HFFc6 (cell line): ENCODE data around the gene UNC45A. TPM values are rescaled to one million over a fixed set of nuclear protein-coding genes. Genes with fewer than 3 reads are reported as not detected.

ENCODE experiments used
- DNase-seq: peaks from one replicate; pipeline ENCODE4 v3.0.0-alpha.2; 2018
- H3K27ac Mint-ChIP-seq: 2 replicates; pipeline ENCODE4 v1.8.0; 2020; ENCODE audit warnings: mild to moderate bottlenecking, mixed read lengths
- H3K27me3 Mint-ChIP-seq: 2 replicates; pipeline ENCODE4 v1.8.0; 2021; ENCODE audit warnings: mild to moderate bottlenecking, moderate library complexity, mixed read lengths; ENCODE audit not compliant: insufficient read depth
- H3K36me3 Mint-ChIP-seq: 2 replicates; pipeline ENCODE4 v1.8.0; 2021; ENCODE audit warnings: low read depth, mixed read lengths
- H3K4me1 Mint-ChIP-seq: 2 replicates; pipeline ENCODE4 v1.8.0; 2020; ENCODE audit warnings: low read depth, mixed read lengths
- H3K4me3 Mint-ChIP-seq: 2 replicates; pipeline ENCODE4 v1.8.0; 2020; ENCODE audit warnings: mild to moderate bottlenecking, moderate library complexity, mixed read lengths
- H3K9me3 Mint-ChIP-seq: 2 replicates; pipeline ENCODE4 v1.8.0; 2020; ENCODE audit warnings: mild to moderate bottlenecking, mixed read lengths
- CTCF ChIP-seq: fragments of 200-600 bp; sonication (generic); IDR thresholded peaks from 2 replicates; pipeline ENCODE4 v1.5.0; 2021; ENCODE audit warnings: antibody characterized with exemption, mild to moderate bottlenecking
- total RNA-seq, 6 experiments: library from RNA; stranded (reverse); fragmentation: NEBNext Ultra II Directional; extraction: Animal tissue kit (Norgen Biotek cat#: 25700); gene quantifications; 2 replicates in 1 of 6; 3 replicates in 5 of 6; pipeline ENCODE4 v1.2.3, GENCODE V29; 2021

UNC45A gene
- total RNA-seq, 6 experiments from 2014 or later, result 65.3 to 77.5 (median 72.1) TPM

GRCh38 chr15:90889313-90889730 lies 45.8 kb upstream of the UNC45A start:
- Mint-ChIP-seq H3K36me3 (no peaks in the 10 kb centered on the region), H3K27ac (no peak overlapping the region), H3K9me3 (no peaks in the 10 kb centered on the region), H3K4me3 (no peak overlapping the region), H3K27me3 (peaks cover 2% of the 10 kb centered on the region), H3K4me1 (peaks cover 10% of the 10 kb centered on the region; the same call in 1 of the 2 replicates)
- no peak for TF ChIP-seq CTCF
- DNase-seq, result no peak

- DNase-seq, result no peak
- no peaks in the 10 kb centered on the region for H3K36me3 Mint-ChIP-seq
- H3K27ac Mint-ChIP-seq, result no peak overlapping the region
- no peaks in the 10 kb centered on the region for H3K9me3 Mint-ChIP-seq
- no peak overlapping the region for H3K4me3 Mint-ChIP-seq
- peaks cover 2% of the 10 kb centered on the region for H3K27me3 Mint-ChIP-seq
- H3K4me1 Mint-ChIP-seq, result peaks cover 10% of the 10 kb centered on the region; the same call in 1 of the 2 replicates
- TF ChIP-seq CTCF, result no peak
These were observed 45.2 kb upstream of the UNC45A start for GRCh38 chr15:90889736-90890456.

GRCh38 chr15:90890839-90891238 lies 44.2 kb upstream of the UNC45A start:
- no peak for TF ChIP-seq CTCF
- Mint-ChIP-seq H3K27me3 (peaks cover 2% of the 10 kb centered on the region), H3K4me1 (peaks cover 7% of the 10 kb centered on the region; the same call in 1 of the 2 replicates), H3K4me3 (no peak overlapping the region), H3K27ac (no peak overlapping the region), H3K36me3 (no peaks in the 10 kb centered on the region), H3K9me3 (no peaks in the 10 kb centered on the region)
- no peak for DNase-seq

- Mint-ChIP-seq H3K27ac (no peak overlapping the region), H3K4me1 (peaks cover under 1% of the 10 kb centered on the region; the same call in 1 of the 2 replicates), H3K36me3 (no peaks in the 10 kb centered on the region), H3K27me3 (peaks cover 2% of the 10 kb centered on the region), H3K9me3 (no peaks in the 10 kb centered on the region), H3K4me3 (no peak overlapping the region)
- no peak for TF ChIP-seq CTCF
- no peak for DNase-seq
These were observed 43.6 kb upstream of the UNC45A start for GRCh38 chr15:90891346-90891949.

- H3K27ac Mint-ChIP-seq, result no peak overlapping the region
These were observed 43.1 kb upstream of the UNC45A start for GRCh38 chr15:90892023-90892422.

More at GRCh38 chr15:90892023-90892422, 43.1 kb upstream of the UNC45A start:
- H3K9me3 Mint-ChIP-seq, result no peaks in the 10 kb centered on the region
- H3K4me1 Mint-ChIP-seq, result no peaks in the 10 kb centered on the region
- no peak overlapping the region for H3K4me3 Mint-ChIP-seq
- no peak for DNase-seq
- H3K27me3 Mint-ChIP-seq, result peaks cover 2% of the 10 kb centered on the region
- no peak for TF ChIP-seq CTCF
- H3K36me3 Mint-ChIP-seq, result no peaks in the 10 kb centered on the region
